ENCODE data around the gene TTC31.

Gene TTC31

DNA sequence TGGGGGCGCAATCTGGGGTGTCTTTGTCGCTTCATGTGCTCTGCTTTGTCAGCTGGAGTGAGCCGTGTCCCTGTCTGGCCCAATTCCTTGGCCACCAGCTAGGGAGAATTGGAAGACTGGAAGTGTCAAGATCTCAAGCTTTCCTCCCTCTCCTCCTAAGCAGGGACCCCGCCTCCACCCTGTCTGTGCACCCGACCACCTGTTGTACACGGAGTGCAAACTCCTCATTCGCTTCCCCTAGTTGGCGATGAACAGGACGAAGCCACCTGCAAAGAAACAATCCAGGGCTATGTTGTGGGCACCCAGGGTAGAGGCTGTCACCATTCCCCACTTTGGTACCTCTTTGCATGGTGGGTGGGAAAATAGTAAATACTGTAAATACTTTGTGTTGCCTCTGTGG is 44.9 kb downstream of the TTC31 start:
- DNase-seq: no peak

DNA sequence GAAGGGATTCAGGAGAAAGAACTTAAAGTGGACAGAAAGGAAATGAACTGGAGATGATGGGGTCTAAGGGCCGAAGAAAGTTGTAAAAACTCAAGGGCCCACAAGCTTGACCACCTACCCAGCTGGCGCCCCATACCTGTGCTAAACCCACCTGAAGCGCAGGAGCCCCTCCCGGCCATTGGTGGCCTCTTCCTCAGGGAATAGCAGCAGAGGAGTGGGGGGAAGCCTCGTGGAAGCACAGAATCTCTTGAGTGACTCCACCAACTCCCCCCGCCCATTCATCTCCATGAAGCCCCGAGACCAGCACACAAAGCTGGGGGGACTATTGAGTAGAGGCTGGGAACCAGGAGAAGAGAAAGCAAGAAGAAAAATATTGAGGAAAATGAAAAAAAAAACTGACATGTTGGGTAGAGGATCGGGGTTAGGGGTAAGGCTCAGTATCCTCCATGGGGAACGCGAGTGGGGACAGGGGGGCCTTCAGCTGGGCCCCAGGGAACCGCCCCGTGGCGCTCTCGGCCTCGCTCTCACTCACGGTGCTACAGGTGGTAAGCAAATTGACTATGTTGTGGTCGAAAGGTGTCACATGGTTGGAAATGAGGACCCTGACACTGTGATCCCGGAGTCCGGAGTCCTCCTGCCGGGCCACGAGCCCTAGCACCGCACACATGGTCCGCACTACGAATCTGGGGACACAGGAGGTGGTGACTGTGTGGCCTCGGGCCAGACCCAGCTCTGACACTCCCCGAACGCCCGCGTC is 45.9 kb downstream of the TTC31 start:
- no peak for DNase-seq

DNA sequence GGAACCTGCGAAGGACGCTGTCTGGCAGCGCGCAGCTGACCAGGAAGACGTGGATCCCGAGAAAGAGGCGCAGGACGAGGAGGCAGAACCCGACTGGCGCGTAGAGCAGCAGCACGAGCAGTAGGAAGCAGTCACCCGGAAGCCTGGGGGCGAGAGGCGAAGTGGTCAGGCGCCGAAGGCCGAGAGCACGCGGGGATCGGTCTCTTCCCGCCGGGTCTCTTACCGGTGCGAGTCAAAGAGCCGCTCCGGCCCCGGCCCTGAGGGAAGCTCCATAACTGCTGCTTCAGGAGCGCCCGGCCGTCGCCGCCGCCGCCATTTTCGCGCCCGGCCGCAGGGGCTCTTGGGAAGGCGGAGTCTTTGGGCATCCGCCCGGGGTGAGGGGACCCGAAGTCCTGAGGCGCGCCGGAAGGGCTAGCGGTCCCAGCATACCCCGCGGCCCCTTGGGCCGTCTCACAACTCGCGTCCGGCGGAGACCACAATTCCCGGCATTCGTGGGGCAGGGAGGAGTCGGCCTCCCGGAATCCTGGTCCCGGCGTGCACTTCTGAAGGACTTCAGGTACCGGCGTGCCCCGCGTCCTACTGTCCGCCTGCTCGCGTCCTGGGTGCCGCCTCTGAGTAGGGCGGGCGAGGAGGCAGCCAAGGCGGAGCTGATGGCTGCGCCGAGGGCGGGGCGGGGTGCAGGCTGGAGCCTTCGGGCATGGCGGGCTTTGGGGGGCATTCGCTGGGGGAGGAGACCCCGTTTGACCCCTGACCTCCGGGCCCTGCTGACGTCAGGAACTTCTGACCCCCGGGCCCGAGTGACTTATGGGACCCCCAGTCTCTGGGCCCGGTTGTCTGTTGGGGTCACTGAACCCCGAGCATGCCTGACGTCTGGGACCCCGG is 46.7 kb downstream of the TTC31 start, which contains the start of the genes AUP1 and HTRA2:
Gene AUP1, minus strand, starts transcription at position 350 of the 882 bp plus-strand sequence. Its CDS starts 77 bp downstream, at position 273.
Gene HTRA2, plus strand, starts transcription at position 577 of the 882 bp plus-strand sequence. Its CDS starts 74 bp downstream, at position 651.
- peak; percentile 98 for DNase-seq

DNA sequence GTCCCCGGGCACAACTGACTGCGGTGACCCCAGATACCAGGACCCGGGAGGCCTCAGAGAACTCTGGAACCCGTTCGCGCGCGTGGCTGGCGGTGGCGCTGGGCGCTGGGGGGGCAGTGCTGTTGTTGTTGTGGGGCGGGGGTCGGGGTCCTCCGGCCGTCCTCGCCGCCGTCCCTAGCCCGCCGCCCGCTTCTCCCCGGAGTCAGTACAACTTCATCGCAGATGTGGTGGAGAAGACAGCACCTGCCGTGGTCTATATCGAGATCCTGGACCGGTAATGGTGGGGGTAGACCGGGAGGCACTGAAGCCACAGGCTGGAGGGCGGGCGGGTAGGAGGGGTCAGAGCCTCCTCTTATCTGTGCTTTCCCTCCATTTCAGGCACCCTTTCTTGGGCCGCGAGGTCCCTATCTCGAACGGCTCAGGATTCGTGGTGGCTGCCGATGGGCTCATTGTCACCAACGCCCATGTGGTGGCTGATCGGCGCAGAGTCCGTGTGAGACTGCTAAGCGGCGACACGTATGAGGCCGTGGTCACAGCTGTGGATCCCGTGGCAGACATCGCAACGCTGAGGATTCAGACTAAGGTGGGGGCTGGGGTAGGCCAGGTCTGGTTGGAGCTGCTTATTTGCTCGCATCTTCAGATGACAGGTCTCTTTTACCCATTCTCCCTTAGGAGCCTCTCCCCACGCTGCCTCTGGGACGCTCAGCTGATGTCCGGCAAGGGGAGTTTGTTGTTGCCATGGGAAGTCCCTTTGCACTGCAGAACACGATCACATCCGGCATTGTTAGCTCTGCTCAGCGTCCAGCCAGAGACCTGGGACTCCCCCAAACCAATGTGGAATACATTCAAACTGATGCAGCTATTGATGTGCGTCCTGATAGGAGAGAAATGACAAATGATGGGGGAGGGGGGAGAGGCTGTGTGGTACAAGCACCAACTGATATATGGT is 47.6 kb downstream of the TTC31 start:
- DNase-seq: peak; percentile 14

DNA sequence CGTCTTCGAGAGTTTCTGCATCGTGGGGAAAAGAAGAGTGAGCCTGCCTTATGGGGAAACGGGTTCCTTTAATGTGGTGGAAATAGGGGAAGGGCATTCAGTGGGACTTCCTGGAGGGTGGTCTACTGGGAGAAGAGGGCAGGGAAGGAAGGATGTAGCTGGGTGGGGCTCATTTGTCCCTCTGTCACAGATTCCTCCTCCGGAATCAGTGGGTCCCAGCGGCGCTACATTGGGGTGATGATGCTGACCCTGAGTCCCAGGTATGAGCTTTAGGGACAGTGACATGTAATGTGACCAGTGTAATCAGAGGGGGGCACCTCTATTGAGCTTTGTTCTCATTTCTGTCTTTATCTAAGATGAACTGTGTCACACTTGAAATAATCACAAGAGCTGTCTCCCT is 48.8 kb downstream of the TTC31 start:
- DNase-seq: no peak

DNA sequence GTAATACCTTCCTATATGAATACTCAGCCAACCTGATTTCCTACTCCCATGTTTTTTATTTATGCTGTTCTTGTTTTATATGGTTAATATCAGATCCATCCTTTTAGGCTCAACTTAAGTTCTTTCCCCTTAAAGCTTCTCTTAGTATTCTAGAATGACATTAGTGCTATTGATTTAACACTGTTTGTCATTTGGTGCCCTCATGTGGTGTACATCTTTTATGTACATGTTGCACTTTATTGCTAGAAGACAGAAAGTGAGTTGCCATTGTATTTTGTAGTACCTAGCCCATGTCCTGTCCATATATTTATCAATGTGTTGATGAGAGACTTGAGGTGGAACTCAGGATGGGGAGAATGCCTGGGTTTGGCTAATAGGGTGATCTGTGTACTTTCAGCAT is 49.3 kb downstream of the TTC31 start:
- peak; percentile 26 for DNase-seq

DNA sequence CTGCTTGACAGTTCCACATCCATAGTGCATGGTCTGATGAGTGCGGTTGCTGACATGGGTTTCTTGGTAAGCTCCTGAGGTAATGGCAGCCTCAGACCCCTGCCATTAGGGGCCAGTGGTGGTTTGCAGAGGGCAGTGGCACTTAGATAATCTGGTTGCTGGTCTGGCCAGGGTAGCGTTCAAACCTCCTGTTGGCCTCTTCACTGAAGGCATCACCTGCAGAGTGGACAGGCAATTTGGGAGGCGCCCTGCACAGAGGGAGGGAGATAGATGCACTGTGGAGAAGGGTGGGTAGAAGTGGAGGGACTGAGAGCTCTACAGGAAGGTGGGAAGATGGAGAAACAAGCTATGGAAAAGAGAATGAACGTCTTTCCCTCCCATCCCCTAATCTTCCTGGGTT is 50.6 kb downstream of the TTC31 start:
- no peak for DNase-seq

DNA sequence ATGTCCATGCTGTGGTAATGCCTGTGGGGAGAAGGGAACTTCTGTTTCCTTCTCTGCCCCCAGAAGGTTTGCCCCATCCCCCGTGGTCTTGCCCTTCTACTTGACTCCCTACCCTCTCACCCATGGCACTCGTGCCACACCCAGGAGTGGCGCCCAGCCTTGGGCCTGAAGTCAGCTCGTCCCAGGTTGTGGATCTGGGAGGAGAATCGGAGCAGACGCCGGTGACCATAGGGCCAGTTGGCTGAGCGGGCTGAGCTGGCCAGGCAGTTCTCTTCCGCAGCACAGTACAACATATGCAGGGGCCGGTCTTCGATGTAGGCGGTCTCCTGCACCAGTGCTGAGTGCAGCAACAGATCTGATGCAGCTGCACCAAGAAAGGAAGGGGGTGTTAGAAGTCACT is 51.5 kb downstream of the TTC31 start:
- DNase-seq: no peak

DNA sequence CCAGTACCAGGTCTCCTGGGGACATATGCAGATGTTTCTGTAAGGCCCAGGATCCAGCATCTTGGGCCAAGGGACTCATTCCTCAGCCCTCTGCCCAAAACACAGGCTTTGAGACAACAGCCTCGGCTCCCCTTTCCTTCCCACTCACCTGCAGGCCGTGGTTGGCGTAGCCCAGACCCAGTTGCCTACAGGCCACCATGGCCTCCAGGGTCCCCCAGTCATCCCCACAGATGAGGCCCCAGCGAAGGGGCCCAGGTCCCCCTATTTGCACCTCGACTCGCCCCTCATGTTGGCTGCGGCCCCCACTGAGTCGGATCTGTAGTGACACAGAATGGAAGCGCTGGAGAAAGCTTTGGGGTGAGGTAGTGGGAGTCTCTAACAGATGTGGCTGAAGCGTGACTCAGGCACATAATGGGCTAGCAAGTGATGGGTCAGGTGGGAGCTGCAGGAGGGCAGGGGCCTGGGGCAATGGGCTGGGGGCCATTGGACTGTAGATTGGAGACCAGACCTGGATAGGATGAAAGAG is 52.6 kb downstream of the TTC31 start:
- no peak for DNase-seq

DNA sequence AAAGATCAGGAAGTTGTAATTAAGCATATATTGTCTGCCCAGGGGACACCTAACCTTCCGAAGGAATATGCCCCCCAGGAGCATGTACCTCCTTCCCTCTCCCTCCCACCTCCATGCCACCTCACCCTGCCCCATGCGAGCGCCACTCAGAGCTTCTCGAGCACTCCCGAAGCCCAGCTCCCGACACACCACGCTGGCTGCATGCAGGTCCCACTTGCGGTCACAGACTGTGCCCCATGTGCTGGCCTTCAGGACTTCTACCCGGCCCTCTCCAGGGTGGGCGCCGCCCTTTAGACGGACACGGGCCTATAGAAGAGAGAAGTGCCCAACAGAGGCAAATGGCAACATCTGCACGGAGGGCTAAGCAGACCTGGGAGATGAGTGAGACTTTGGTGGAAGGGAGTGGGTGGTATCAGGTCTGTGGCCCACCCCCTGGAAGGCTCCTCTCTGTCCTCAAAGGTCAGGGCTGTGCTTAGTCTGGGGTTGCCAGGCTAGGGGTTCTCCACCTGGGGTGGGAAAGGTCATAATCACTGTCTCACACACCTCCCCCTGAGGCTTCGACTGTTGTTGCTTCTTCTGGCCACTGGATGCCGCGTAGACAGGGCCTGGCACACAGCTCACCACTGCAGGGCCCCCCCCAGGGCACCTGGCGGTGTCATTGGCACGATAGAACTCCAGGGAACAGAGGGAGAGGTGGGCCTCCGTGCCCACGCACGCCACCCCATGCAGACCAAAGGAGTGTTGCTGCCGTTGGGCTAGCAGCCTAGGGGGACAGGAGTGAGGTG is 53.5 kb downstream of the TTC31 start:
- no peak for DNase-seq

DNA sequence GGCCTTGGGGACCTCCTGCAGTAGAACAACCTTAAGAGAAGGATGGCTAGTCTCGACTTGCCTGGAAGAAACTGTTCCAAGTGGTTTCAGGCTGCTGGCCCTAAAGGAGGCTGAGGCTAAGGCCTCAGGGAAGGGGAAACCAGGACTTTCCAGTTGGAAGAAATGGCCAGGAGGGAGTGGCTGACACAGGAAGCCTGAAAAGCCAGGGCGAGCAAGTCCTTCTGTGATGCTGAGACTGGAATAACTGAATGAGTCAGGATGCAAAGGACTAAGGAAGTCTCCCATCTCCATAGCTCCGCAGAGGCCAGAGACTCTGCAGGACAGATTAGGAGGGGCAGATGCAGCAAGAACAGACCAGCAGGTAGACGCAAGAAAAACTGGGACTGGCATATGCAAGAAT is 54.3 kb downstream of the TTC31 start:
- DNase-seq: no peak

DNA sequence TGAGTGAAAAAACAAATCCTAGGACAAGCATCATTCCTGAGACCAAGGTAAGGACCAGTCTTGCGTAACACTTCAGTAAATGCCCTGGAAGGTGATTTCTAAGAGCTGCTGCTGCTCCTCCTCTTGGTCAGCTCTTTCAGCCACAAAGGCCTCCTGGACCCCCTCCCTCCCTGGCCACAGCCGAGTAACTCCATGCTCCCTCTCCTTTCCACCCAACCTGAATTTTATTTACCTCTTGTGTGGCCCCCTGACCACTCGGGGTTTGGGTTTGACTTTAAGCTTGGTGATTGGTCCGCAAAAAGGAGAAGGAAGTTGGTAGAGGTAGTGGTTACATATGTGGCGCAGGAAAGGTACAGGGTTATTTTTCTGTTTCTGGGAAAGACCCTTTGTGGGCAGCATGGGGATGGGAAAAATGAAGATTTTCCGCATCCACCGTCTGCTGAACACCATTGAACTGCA is 56.0 kb downstream of the TTC31 start:
- DNase-seq: no peak

DNA sequence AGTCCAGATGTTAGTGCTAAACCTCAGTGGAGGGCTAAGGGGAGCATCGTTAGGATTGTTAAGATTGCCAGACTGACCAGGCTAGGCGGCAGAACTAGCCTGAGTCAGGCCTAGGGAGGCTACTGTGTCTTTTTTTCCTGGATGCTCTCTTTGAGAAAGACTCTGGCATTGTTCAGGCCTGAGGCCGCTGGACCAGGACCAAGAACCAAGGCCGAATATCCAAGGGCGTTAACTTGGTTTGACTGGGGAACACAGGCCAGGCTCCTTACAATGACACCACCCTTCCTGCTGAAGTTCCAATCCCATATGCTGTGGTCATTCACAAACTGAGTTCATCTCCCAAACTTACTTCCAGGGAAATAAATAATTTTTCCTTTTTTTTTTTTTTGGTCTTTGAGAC is 57.4 kb downstream of the TTC31 start:
- no peak for DNase-seq

DNA sequence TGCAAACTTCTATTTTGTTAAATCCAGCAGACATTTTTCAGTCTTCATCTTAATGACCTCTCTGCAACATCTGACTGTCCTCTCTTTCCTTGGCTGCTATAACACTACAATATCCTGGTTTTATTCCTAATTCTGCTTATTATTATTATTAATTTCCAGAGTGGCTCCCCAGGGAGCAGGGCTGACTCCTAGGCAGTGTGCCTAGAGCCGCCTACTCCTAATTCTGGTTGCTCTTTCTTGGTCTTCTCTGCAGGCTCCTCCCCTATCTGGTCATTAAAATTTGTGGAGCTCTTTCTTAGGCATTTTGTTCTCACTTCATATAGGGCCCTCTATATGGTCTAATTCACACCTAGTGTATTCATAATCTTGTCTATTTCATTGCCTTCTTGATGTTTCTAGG is 60.1 kb downstream of the TTC31 start:
- DNase-seq: no peak

Data from NCI-H345 (cell line).